Right atrium auricular region (tissue), 2 donors: Measurements from ENCODE around the gene WDR93. TPM values are rescaled to one million over a fixed set of nuclear protein-coding genes. Genes with fewer than 3 reads are reported as not detected.

Experiments used
- DNase-seq: peaks from one replicate; pipeline ENCODE4 v3.0.0-alpha.2; 2019; ENCODE audit warnings: low spot score
- H3K27ac ChIP-seq, 2 donors: fragments of 200-600 bp; sonication (generic); 1 replicate in 1 of 2; 2 replicates in 1 of 2; pipeline ENCODE4 v1.5.1; 2016 to 2019
- H3K27me3 ChIP-seq, 2 donors: fragments of 200-600 bp; sonication (generic); one replicate each; pipeline versions ENCODE4 v1.5.1 to v1.6.0; 2017 to 2019
- H3K36me3 ChIP-seq: fragments of 200-600 bp; sonication (generic); one replicate; pipeline ENCODE4 v1.5.1; 2016
- H3K4me1 ChIP-seq, 2 donors: fragments of 200-600 bp; sonication (generic); one replicate each; pipeline versions ENCODE4 v1.5.1 to v1.6.0; 2017 to 2019
- H3K4me3 ChIP-seq, 2 donors: fragments of 200-600 bp; sonication (generic); 1 replicate in 1 of 2; 2 replicates in 1 of 2; pipeline ENCODE4 v1.5.1; 2017 to 2019; ENCODE audit warnings: mild to moderate bottlenecking in 1 of 2, moderate library complexity in 1 of 2
- H3K9me3 ChIP-seq, 2 donors: fragments of 200-600 bp; sonication (generic); one replicate each; pipeline ENCODE4 v1.5.1; 2019
- CTCF ChIP-seq, 2 donors: fragments of 200-600 bp; sonication (generic); IDR thresholded peaks; one replicate each; pipeline ENCODE4 v1.5.1; 2019; ENCODE audit warnings: antibody characterized with exemption in 2 of 2
- total RNA-seq, 2 donors: library from RNA; depleted of rRNA; stranded (reverse); fragments of >200 nt; gene quantifications; one replicate each; pipeline ENCODE4 v1.1.0, GENCODE V29; 2016

The WDR93 gene
- under 1 TPM in 1 of 2 donors, not detected in 1; 0.20 TPM for total RNA-seq

GRCh38 chr15:89690276-89691218 is at the start of gene WDR93, which contains the start of gene PEX11A:
TSS of gene WDR93 (plus strand) at chr15:89690811. CDS start at chr15:89701747, 10,936 bp downstream.
TSS of gene PEX11A (minus strand) at chr15:89690754. CDS start at chr15:89690632, 122 bp downstream.
- peak within 1 kb of the TSS; percentile 63 to 66 for H3K4me3 ChIP-seq
- H3K36me3 ChIP-seq = no peaks in the 10 kb centered on the region
- peaks cover 0 to 11% of the 10 kb centered on the region in 2 donors for H3K4me1 ChIP-seq
- no peak for TF ChIP-seq CTCF (IDR thresholded peaks at IDR 0.05)
- H3K27ac ChIP-seq = peak within 1 kb of the TSS; percentile 59 to 71
- DNase-seq = peak; percentile 69
- H3K9me3 ChIP-seq = no peaks in the 10 kb centered on the region
- H3K27me3 ChIP-seq = no peaks in the 10 kb centered on the region

- Histone ChIP-seq H3K27ac (no peak overlapping the region), H3K9me3 (no peaks in the 10 kb centered on the region), H3K4me3 (no peak overlapping the region), H3K36me3 (no peaks in the 10 kb centered on the region), H3K27me3 (no peaks in the 10 kb centered on the region), H3K4me1 (no peaks in the 10 kb centered on the region)
- no peak for DNase-seq
- no peak for TF ChIP-seq CTCF (IDR thresholded peaks at IDR 0.05)
These were observed 49.6 kb upstream of the WDR93 start for GRCh38 chr15:89641053-89641452.

- Histone ChIP-seq H3K9me3 (no peaks in the 10 kb centered on the region), H3K36me3 (no peaks in the 10 kb centered on the region), H3K4me3 (no peak overlapping the region), H3K27ac (no peak overlapping the region), H3K27me3 (no peaks in the 10 kb centered on the region), H3K4me1 (peaks cover 0 to under 1% of the 10 kb centered on the region in 2 donors)
- TF ChIP-seq CTCF (IDR thresholded peaks at IDR 0.05) = no peak
- no peak for DNase-seq
These were observed 48.5 kb upstream of the WDR93 start for GRCh38 chr15:89642106-89642505.

- H3K27me3 ChIP-seq = no peaks in the 10 kb centered on the region
- no peak overlapping the region for H3K27ac ChIP-seq
- DNase-seq = no peak
- H3K9me3 ChIP-seq = no peaks in the 10 kb centered on the region
- H3K36me3 ChIP-seq = no peaks in the 10 kb centered on the region
- no peak for TF ChIP-seq CTCF (IDR thresholded peaks at IDR 0.05)
- H3K4me3 ChIP-seq = no peak overlapping the region
- peaks cover 0 to 4% of the 10 kb centered on the region in 2 donors for H3K4me1 ChIP-seq
These were observed 44.9 kb upstream of the WDR93 start for GRCh38 chr15:89645680-89646079.

DNA sequence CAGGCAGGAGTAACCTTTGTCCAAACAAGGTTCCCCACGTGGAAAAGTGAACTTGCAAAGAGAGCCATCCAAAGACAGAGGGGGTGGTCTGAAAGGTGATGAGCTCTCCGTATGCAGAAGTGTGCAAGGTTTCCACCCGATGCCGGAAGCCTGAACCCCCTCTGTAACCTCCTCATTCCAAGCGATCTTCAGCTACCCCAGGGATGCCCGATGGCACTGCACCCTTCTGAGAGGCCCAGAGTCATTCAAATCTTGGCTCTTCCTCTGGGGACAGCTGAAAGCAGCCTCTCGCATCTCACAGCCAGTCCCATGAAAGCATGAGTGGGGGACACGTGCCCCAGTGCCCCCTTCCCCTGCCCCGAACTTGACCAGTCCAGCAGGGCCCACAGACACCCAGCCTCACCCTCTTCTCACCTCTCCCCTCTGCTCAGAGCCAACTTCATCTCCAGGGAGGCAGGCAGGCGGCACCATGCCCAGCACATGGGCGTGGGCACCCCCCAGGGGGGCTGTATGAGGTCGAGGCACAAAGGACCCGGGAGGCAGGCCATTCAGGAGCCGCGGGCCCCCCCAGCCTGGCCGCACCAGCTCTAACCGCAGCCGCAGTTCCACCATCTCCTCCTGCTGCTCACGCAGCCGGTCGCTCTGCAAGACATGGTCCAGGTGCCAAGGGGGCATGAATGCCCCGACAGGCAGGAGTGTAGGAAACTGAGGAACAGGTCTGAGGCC is 44.0 kb upstream of the WDR93 start:
- H3K4me3 ChIP-seq = no peak overlapping the region
- no peaks in the 10 kb centered on the region for H3K9me3 ChIP-seq
- no peaks in the 10 kb centered on the region for H3K36me3 ChIP-seq
- TF ChIP-seq CTCF (IDR thresholded peaks at IDR 0.05) = no peak
- DNase-seq = no peak
- H3K27me3 ChIP-seq = no peaks in the 10 kb centered on the region
- H3K4me1 ChIP-seq = peaks cover 0 to 4% of the 10 kb centered on the region in 2 donors
- no peak overlapping the region for H3K27ac ChIP-seq
